RCC 7860 (cell line): ENCODE results near the gene KIDINS220.
"Not testable (repeated sequence)": the region's sequence is repeated elsewhere in the genome, so short reads cannot be mapped to it uniquely, and the experiment has no call there.

Experiments used
- DNase-seq: peaks from one replicate; pipeline ENCODE4 v3.0.0-alpha.2; 2015; ENCODE audit warnings: low spot score
- FAIRE-seq: peaks from 2 replicates; lab custom pipeline; 2012; peaks lifted over from hg19 to GRCh38; lab: Jason Lieb, UNC

The KIDINS220 gene

GRCh38 chr2:8756716-8757115 lies 80.7 kb downstream of the KIDINS220 start:
- FAIRE-seq (no peak), DNase-seq (no peak)

- DNase-seq (no peak), FAIRE-seq (no peak)
Measured at GRCh38 chr2:8756230-8756629, 81.2 kb downstream of the KIDINS220 start.

- DNase-seq, result no peak
- FAIRE-seq, result no peak
Measured at GRCh38 chr2:8754106-8754776, 83.2 kb downstream of the KIDINS220 start.

GRCh38 chr2:8753609-8754008 lies 83.8 kb downstream of the KIDINS220 start:
- FAIRE-seq (no peak), DNase-seq (no peak)

- FAIRE-seq (no peak), DNase-seq (no peak)
Measured at GRCh38 chr2:8752385-8752784, 85.0 kb downstream of the KIDINS220 start.

GRCh38 chr2:8750221-8750620 lies 87.2 kb downstream of the KIDINS220 start:
- FAIRE-seq (no peak), DNase-seq (no peak)

- FAIRE-seq (no peak), DNase-seq (no peak)
Measured at GRCh38 chr2:8743261-8743660, 94.2 kb downstream of the KIDINS220 start.

GRCh38 chr2:8740136-8740535 lies 97.3 kb downstream of the KIDINS220 start:
- no peak for FAIRE-seq
- no peak for DNase-seq

GRCh38 chr2:8737571-8738175 lies 99.7 kb downstream of the KIDINS220 start:
- FAIRE-seq (peak; percentile 2), DNase-seq (no peak)

- no peak for DNase-seq
- FAIRE-seq, result no peak
Measured at GRCh38 chr2:8732601-8733000, 104.8 kb downstream of the KIDINS220 start.

GRCh38 chr2:8729939-8730338 lies 107.5 kb downstream of the KIDINS220 start:
- no peak for DNase-seq
- FAIRE-seq, result no peak

- FAIRE-seq, result not testable (repeated sequence)
Measured at GRCh38 chr2:8729101-8729500, 108.3 kb downstream of the KIDINS220 start.

GRCh38 chr2:8728305-8729015 lies 109.0 kb downstream of the KIDINS220 start:
- no peak for DNase-seq

More at GRCh38 chr2:8729101-8729500, 108.3 kb downstream of the KIDINS220 start:
- DNase-seq, result not testable (repeated sequence)

GRCh38 chr2:8725838-8726237 lies 111.6 kb downstream of the KIDINS220 start:
- DNase-seq (no peak), FAIRE-seq (no peak)

More at GRCh38 chr2:8728305-8729015, 109.0 kb downstream of the KIDINS220 start:
- peak; percentile 25 for FAIRE-seq

- DNase-seq, result no peak
- FAIRE-seq, result no peak
Measured at GRCh38 chr2:8722986-8723385, 114.4 kb downstream of the KIDINS220 start.

GRCh38 chr2:8721410-8721809 lies 116.0 kb downstream of the KIDINS220 start:
- DNase-seq (no peak), FAIRE-seq (no peak)

GRCh38 chr2:8720741-8721140 lies 116.7 kb downstream of the KIDINS220 start:
- FAIRE-seq (no peak), DNase-seq (no peak)

GRCh38 chr2:8719528-8719927 lies 117.9 kb downstream of the KIDINS220 start:
- FAIRE-seq, result no peak
- no peak for DNase-seq

- FAIRE-seq (no peak), DNase-seq (no peak)
Measured at GRCh38 chr2:8714971-8715370, 122.4 kb downstream of the KIDINS220 start.

- DNase-seq (no peak), FAIRE-seq (no peak)
Measured at GRCh38 chr2:8714283-8714682, 123.1 kb downstream of the KIDINS220 start.

- DNase-seq (no peak), FAIRE-seq (no peak)
Measured at GRCh38 chr2:8710951-8711350, 126.5 kb downstream of the KIDINS220 start.

GRCh38 chr2:8709611-8710010 lies 127.8 kb downstream of the KIDINS220 start:
- DNase-seq (no peak), FAIRE-seq (no peak)
